ACHN (cell line): ENCODE results near the gene ARNT2.
A peak's percentile ranks its signal among the peaks of the same experiment; 100 is the strongest.
"Not testable (repeated sequence)": the region's sequence is repeated elsewhere in the genome, so short reads cannot be mapped to it uniquely, and the experiment has no call there.

Source experiments
- DNase-seq: peaks from one replicate; pipeline ENCODE4 v3.0.0-alpha.2; 2015
- in situ Hi-C: cut with HindIII; loops from 2 replicates; pipeline ENCODE4 v1.10.0; 2017; ENCODE audit warnings: low sequenced_read_pairs, low pct_ligation_motif_present, low pct_unique_long_range_greater_than_20kb

ARNT2 gene

DNA sequence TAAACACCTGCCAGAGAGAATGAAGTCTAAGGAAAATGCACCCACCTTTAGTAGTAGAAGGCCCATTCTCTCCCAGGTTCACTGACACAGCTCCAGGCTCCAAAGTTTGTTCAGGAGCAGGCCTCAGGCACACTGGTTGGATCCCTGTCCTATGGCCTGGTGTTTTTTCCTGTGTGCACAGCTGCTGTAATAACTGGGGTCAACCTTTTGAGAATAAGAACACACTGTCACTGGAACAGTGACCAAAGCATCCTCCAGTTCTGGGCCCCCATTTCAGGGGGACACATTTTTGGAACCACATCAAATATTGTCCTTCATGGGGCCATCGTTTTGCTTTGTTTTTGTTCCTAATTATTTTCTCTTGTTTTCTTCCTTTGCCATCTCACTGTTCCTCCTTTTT lies 95.8 kb downstream of the ARNT2 start:
- DNase-seq: no peak
- in situ Hi-C loops: no loop called here

DNA sequence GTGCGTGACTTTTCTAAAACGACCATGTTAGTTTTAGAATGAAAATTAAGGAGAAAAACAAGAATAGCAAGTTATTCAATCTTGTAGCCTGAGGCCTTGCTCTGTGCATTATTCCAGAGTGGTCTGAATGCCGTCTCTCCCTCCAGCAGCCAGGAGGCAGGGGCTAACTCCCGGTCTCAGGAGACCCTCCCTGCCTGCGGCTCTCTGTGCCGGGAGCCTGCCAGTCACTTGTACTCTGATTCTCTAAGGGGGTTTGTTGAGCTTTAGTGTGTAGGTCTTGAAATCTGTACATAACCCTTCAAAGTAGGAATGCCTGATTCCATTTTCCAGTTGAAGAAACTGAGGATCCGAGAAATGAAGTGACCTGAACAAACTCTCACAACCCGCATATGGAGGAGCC lies 97.3 kb downstream of the ARNT2 start:
- in situ Hi-C loops: no loop called here
- DNase-seq: no peak

DNA sequence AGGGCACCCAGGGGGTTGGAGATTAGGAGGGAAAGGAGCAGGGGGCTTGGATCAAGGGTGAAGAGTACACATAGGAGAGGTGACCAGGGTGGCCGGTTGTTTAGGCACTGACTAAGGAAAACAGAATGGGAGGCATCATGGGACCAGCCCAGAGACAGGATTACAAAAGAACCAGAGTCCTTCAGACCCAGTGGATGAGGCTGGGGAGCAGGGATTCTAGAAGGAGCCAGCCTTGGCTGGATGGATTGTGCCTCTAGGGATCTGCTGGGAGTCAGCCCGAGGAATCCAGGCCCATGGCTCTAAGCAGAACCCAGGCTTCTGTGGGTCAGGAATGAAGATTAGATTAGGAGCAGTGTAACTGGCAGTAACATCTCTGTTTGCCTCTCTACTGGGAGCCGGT lies 98.6 kb downstream of the ARNT2 start:
- in situ Hi-C loops: no loop called here
- DNase-seq: no peak

DNA sequence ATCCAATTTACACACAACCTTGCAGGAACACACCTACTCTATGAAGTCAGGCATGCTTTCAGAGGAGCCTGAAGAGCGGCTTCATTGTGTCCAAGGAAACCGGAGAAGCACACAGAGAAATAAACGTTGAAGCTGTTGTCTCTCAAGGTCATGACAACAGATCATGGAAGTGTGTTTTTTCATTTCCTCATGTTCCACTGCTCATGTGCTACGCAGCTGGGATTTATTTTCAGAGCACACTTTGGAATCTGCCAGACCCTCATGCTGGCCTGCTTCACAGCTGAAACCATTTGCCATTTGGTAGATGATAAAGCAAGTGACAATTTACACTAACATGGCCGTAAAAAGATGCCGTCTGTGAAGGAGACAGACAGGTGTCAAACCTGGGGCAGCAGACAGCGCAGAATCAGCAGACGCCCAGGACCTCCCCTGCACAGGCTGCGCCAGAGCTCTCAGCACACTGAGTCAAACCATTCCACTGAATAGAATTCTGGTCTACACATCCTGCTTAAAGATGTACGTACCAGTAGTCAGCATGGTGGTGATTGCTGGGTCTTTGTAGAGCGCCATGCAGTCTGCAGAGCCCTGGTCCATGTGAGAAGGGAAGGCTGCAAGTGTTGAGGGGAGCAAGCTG lies 99.3 kb downstream of the ARNT2 start:
- in situ Hi-C loops: no loop called here
- DNase-seq: no peak

DNA sequence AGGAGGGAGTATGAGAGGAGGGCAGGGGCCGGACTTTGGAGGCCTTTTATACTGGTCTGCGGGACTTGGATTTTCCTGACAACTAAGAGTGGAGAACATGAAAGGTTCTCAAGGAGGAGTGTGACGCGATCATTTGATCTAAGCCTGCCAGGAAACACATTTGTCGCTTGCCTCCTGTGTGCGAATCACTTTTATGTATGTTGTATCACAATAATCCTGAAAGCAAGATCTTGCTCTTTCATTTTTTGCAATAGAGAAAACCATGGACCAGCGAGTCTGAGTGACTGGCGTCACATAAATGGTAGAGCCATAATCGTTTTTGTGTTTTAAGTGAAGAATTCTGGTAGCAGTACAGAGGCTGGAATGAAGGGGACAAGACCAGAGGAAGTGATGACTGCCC lies 100.7 kb downstream of the ARNT2 start:
- no peak for DNase-seq
- in situ Hi-C loops: no loop called here

DNA sequence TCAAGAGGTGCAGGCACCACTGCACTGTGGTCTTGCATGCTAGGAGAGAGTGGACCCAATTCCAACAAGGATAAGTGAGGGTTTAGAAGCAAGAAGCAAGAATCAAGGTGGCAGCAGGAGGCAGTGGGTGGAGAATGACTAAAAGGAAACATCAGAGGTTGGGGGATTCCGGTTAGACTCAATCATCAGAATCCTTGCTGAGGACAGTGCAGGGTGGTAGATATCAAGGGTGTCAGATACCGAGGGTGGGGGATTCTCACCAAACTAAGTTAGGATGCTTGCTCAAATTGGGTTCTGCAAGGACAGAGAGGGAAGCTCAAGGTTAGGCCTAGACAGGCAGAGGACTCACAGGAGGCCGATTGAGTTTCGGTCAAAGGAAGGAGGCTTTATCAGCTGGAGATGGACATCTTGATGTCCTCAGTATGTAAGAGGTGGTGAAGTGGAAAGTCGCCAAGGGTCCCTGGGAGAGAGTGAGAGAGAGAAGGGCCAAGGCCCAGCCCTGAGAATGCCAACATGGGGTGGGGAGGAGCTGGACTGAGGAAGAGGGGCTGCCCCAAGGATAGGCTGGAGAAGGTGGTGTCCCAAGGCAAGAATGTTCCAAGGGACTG lies 102.2 kb downstream of the ARNT2 start:
- in situ Hi-C loops: no loop called here
- DNase-seq: no peak

DNA sequence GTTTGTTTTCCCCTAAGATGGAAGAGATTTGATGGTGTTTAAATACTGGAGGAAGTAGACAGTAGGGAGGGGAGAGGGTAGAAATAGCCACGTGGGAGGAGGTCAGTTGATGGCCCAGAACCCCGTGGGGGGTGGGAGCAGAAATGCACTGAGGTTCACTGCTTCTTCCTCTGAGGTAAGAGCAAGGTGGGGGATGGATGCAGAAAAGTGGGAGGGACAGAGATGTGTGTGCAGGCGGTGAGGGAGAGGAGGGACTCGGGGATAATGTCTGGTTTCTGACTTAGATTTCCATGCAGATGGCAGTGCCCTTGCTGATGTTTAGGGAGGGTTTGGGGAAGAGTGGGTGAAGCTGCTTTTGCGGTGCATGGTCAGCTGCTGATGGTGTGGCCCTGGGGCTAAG lies 102.9 kb downstream of the ARNT2 start:
- in situ Hi-C loops: no loop called here
- no peak for DNase-seq

DNA sequence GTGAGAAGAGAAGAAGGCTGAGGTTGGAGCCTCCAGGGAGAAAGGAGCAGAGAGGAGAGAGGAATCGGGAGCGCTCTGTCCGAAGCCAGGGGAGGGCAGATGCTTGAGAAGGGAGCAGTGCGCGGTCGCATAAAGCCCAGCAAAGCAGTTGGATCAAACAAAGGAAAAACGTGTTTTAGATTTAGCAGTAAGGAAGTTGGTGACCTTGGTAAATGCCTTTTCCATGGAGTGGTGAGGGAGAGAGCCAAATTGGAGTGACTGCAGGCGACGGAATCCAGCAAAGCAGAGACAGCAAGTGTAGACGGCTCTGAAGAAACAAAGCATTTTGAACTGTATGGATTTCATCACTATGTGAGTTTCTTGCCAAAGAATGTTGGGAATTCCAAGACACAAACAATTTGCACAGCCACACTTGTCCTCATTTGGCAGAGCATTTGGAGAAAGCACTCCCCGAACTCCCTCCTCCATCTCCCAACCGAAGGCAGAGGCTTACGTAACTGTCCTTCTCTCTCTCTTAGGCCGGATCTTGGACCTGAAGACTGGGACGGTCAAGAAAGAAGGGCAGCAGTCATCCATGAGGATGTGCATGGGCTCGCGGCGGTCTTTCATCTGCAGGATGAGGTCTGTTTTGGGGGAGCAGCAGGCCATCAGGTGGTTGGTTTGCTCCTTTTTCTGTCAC lies 103.6 kb downstream of the ARNT2 start:
- in situ Hi-C loops: no loop called here
- DNase-seq: no peak

DNA sequence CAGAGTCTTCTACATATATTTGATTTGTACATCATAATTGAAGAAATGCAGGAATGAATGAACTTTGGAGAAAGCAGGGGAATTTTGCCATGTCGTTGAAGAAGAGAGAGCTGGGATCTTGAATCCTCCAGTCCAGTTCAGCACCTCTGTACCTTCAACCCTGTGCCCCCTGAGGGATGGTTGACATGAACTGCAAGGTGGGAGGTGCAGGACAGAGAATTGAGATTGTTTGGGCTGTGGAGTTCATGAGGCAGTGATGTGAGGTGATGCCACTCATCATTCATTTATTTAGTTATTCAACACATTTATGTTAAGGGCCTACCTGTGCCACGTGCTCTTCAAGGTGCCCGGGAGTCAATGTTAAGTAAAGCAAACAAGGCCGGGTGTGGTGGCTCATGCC lies 104.6 kb downstream of the ARNT2 start:
- no peak for DNase-seq
- in situ Hi-C loops: no loop called here

DNA sequence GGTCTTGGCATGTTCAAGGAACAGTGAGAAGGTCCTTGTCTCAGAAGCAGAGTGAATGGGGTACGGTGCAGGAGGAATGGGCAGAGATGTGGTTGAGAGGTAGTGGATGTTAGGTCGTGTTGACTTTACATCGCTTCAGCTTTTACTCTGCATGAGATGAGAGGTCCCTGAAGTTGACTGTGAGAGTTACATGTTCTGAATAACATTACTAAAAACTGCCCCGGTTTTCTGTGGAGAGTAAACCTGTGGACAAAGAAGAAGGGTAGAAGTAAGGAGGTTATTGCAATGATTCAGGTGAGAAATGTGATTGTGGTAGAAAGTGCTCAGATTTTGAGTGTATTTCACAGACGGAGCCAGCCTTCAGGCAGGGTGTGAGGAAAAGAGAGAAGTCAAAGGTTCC lies 105.6 kb downstream of the ARNT2 start:
- no peak for DNase-seq
- in situ Hi-C loops: no loop called here

DNA sequence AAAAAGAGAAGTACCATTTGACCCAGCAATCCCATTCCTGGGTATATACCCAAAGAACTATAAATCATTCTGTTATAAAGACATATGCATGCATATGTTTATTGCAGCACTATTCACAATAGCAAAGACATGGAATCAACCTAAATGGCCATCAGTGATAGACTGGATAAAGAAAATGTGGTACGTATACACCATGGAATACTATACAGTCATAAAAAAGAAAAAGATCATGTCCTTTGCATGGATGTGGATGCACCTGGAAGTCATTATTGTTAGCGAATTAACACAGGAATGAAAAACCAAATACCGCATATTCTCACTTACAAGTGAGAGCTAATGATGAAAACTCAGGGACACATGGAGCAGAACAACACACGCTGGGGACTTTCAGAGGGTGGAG lies 106.8 kb downstream of the ARNT2 start:
- DNase-seq, in situ Hi-C loops: not testable (repeated sequence)

DNA sequence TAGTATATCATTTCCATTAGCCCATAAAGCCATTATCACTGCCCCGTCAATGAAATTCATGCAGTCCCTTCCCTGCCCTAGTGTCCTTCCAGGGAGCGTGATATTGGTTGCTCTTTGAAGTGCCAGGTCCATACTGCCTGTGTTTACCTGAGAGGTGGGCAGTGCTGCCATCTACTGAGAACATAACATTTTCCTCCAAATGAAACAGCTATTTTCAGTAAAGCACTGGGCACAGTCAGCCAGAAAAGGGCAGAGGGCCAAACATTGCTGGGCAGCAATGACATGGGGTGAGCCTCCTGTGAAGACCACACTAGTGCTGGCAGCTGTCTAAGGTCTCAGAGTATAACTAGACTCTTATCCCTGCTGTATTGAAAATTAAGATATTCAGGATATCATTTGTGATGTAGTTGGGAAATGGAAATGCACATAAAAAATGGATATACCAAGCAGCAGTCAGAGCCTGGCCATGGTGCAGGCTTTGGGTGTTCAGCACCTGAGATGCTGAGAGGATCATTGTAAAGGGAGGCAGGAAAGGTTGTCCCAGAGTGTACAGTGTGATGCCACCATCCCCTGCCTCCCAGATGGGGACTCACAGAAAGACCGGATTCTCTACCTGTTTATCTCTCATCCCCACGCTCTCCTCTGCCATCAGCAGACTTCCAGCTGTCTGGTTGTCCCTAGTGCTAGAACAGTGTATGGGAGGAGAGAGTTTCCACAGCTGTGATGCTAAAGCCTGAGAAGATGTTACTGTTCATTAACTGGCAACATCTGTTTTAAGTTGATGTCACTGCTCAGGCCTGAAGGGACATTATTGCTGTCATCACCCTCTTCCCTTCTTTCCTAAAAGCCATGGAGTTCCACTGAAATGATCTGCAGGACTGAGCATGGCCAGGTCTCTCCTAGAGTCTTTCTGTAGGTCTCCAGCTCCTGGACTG lies 108.8 kb downstream of the ARNT2 start:
- in situ Hi-C loops: no loop called here
- peak; percentile 46 for DNase-seq

DNA sequence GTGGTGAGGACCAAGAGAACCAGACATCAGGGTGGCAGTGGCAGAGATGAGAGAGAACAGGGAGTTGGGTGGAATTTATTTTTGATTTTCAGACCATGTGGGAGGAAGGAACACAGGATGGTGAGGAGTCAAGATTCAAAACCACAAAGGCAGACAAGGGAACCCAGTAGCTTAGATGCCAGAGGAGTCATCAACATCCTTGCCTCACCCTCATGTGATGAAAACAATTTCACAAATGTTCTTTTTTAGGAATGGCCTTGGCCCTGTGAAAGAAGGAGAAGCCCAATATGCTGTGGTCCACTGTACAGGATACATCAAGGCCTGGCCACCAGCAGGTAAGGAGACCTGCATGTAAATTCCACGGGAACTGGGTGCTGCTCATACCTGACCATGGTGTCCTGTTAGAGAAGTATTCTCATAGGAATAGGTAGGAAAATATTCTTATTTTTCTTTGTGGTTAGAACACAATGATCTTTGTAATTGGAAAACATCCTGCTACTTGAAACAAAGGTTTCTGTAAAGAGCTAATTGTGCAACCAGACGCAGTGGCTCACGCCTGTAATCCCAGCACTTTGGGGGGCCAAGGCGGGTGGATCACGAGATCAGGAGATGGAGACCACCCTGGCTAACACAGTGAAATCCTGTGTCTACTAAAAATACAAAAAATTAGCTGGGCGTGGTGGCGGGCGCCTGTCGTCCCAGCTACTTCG lies 110.0 kb downstream of the ARNT2 start:
- in situ Hi-C loops: no loop called here

DNA sequence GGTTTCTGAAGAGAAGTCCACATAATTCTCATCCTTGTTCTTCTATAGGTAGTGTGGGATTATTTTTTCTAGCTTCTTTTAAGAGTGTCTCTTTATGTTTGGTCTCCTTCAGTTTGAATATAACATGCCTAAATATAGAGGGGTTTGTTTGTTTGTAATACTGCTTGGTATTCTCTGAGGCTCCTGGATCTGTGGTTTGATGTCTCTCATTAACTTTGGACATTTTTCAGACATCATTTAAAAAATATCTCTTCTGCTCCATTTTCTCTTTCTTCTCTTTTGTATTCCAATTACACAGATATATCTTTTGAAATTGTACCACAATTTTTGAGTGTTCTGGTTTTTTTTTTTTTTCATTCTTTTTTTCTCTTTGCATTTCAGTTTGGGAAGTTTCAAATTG lies 113.1 kb downstream of the ARNT2 start:
- in situ Hi-C loops: no loop called here
- no peak for DNase-seq

More for the DNA sequence above, 110.0 kb downstream of the ARNT2 start:
- no peak for DNase-seq

DNA sequence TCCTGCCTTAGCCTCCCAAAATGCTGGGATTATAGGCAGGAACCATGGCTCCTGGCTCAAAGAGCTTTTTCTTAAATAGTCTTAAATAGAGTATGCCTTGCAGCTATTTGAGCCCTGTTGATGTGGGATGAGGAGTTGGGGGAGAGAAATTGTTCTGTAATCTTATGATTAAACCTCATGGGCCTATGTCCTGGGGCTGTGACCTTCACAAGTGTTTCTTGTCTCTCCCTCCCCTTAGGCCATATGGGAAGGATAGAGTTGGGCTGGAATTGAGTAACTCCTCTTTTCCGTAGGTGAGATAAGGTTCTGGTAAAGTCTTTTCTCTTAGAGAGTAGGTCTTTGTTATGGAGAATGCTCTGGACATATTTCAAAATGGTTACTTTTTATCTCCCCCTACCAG lies 114.3 kb downstream of the ARNT2 start:
- no peak for DNase-seq
- in situ Hi-C loops: no loop called here

DNA sequence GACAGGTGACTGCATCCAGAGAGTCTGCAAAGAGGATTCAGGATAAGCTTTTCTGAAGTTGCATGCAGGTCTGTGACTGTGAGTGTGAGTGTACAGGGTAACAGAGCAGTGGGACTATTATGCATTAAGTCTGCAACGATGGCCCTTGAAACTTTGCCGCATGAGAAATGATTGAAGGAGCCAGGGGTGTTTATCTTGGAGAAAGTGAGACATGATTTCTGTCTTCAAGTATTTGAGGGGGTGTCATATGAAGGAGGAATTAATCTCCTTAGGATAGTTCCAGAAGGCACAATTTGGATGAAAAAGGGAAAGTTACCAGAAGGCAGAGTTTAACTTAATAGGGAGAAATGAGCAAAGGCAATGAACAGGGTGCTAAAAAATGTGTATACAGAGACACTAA lies 119.6 kb downstream of the ARNT2 start:
- no peak for DNase-seq
- in situ Hi-C loops: no loop called here

DNA sequence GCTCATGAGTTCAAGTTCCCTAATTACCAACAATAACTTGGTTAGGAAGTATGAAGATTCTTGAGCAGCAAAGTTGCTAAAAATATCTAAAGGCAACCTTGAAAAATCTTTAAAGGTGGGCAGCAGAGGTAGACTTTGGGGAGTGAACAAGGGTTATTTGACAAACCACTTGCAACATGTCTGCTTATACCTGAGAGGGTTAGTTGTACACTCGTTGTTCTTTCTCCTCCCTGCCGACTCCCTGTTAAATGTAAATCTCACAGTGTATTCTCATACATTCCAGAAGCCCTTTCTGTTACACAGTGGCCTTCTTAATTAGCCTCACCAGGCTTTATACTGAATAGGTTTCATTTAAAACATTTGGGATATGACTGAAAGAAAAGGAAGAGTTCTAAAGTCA lies 121.7 kb downstream of the ARNT2 start:
- no peak for DNase-seq

DNA sequence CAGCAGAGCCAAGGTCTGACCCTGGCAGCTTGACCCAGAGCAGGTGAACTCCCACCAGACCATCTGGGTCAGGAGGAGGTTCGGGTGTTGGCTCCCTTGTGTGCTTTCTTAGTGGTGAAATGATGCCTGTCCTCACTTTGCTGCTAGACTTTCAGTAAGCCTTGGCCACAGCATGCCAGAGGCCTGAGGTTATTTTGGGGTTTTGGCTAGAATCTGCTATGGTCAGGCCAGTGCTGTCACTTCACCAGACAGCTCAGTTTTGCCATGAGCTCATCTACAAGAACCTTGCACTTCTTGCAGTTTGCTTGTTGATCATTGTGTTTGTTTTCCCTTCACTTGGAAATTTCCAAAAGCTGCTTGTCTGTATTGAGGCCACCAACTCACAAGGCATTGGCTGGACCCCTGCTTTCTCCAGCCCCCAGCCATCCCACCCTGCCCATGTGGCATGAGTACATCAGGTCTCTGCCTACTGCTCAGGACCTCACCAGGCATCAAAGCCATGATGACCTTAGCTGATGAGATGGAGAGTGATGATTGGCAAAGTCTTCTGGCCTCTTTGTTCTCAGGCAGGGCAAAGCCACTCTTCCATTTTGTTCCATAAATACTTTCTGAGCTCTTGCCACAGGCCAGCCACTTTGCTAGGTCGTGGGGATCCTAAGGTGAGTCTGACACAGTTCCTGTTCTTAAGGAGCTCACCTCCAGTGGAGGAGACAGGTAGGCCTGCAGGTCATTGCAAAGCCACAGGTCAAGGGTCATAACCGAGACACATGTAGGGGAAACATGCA lies 122.6 kb downstream of the ARNT2 start:
- in situ Hi-C loops: no loop called here

More for the DNA sequence above, 121.7 kb downstream of the ARNT2 start:
- in situ Hi-C loops: no loop called here

More for the DNA sequence above, 122.6 kb downstream of the ARNT2 start:
- no peak for DNase-seq
